H1 (cell line): ENCODE measurements around the gene ASPA. TPM values are rescaled to one million over a fixed set of nuclear protein-coding genes. Genes with fewer than 3 reads are reported as not detected.

ENCODE experiments used
- CBX8 ChIP-seq: fragments of 300-800, 300-1000 bp; sonication (generic); IDR thresholded peaks from 2 replicates; pipeline ENCODE4 v1.7.1; 2016; ENCODE audit warnings: low read depth, low read length, borderline replicate concordance
- CREB1 ChIP-seq: IDR thresholded peaks from 2 replicates; pipeline ENCODE4 v1.6.1; 2012; ENCODE audit warnings: inconsistent platforms
- JUND ChIP-seq: IDR thresholded peaks from 2 replicates; pipeline ENCODE4 v1.6.1; 2011; ENCODE audit warnings: mild to moderate bottlenecking, improper control_type of control experiment, low read length
- RBBP5 ChIP-seq: IDR thresholded peaks from 2 replicates; pipeline ENCODE4 v1.7.1; 2012; ENCODE audit warnings: low read depth, mild to moderate bottlenecking, inconsistent platforms, low read length, moderate library complexity, borderline replicate concordance
- SP1 ChIP-seq: IDR thresholded peaks from 2 replicates; pipeline ENCODE4 v1.6.1; 2011; ENCODE audit warnings: low read depth, low read length
- TAF1 ChIP-seq: IDR thresholded peaks from 2 replicates; pipeline ENCODE4 v1.6.1; 2011; ENCODE audit warnings: mild to moderate bottlenecking, low read depth, low read length
- TBP ChIP-seq: IDR thresholded peaks from 2 replicates; pipeline ENCODE4 v1.6.1; 2011; ENCODE audit warnings: low read depth, low read length, improper control_type of control experiment
- polyA plus RNA-seq, 7 experiments: library from polyadenylated mRNA; depleted of rRNA in 3 of 7; stranded (reverse) in 5 of 7; unstranded in 2 of 7; fragments of >200 nt in 5 of 7; fragments of 200-250 nt in 2 of 7; gene quantifications; 1 replicate in 5 of 7; 2 replicates in 1 of 7; 4 replicates in 1 of 7; pipeline versions ENCODE4 v1.2.1 to v1.2.3, GENCODE V29; 2011 to 2013; ENCODE audit warnings: missing spikeins in 2 of 7, mixed read lengths in 2 of 7
- total RNA-seq: library from RNA; stranded (reverse); fragmentation: NEBNext Ultra II Directional; extraction: Animal tissue kit (Norgen Biotek cat#: 25700); gene quantifications from 2 replicates; pipeline ENCODE4 v1.2.1, GENCODE V29; 2021
- TF ChIP-seq, protein P1 (sequence below): fragments of 300-600 bp; sonication (generic); IDR thresholded peaks from 2 replicates; pipeline ENCODE4 v1.7.1; 2012; ENCODE audit warnings: low read length, moderate library complexity, mild to moderate bottlenecking, inconsistent platforms; ENCODE audit not compliant: insufficient replicate concordance
- TF ChIP-seq, protein P2 (sequence below), 3 experiments: IDR thresholded peaks; 1 replicate in 2 of 3; 2 replicates in 1 of 3; pipeline versions ENCODE4 v1.5.1 to v1.6.1; 2011; ENCODE audit warnings: low read length in 3 of 3, mild to moderate bottlenecking in 3 of 3, inconsistent platforms in 2 of 3, low read depth in 1 of 3, moderate library complexity in 1 of 3; ENCODE audit not compliant: insufficient read depth in 1 of 3; ENCODE audit errors: control extremely low read depth in 1 of 3

Gene ASPA
- total and polyA plus RNA-seq, 2 of the 8 experiments (the other 6 are each of a cell fraction or from before 2014, with no cell fraction given): 0.03 TPM; not detected in 1

DNA sequence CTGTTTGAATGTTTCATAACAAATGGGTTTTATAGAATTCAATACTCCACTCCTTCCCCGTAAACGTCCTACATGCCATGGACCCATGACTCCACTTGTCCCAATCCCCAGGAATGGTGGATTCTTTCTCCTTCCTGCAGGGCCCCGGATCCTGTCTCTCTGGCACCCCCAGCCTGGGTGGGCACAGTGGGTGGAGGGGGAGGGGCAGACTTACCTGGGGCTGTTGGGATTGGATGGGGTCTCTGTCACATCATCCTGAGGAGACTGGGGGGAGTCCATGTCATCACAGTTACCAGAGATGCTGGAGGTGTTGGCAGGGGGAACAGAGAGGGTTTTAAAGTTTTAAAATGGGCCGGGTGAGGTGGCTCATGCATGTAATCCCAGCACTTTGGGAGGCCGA is 68.6 kb downstream of the ASPA start (continued):
- TF ChIP-seq, protein P1, sequence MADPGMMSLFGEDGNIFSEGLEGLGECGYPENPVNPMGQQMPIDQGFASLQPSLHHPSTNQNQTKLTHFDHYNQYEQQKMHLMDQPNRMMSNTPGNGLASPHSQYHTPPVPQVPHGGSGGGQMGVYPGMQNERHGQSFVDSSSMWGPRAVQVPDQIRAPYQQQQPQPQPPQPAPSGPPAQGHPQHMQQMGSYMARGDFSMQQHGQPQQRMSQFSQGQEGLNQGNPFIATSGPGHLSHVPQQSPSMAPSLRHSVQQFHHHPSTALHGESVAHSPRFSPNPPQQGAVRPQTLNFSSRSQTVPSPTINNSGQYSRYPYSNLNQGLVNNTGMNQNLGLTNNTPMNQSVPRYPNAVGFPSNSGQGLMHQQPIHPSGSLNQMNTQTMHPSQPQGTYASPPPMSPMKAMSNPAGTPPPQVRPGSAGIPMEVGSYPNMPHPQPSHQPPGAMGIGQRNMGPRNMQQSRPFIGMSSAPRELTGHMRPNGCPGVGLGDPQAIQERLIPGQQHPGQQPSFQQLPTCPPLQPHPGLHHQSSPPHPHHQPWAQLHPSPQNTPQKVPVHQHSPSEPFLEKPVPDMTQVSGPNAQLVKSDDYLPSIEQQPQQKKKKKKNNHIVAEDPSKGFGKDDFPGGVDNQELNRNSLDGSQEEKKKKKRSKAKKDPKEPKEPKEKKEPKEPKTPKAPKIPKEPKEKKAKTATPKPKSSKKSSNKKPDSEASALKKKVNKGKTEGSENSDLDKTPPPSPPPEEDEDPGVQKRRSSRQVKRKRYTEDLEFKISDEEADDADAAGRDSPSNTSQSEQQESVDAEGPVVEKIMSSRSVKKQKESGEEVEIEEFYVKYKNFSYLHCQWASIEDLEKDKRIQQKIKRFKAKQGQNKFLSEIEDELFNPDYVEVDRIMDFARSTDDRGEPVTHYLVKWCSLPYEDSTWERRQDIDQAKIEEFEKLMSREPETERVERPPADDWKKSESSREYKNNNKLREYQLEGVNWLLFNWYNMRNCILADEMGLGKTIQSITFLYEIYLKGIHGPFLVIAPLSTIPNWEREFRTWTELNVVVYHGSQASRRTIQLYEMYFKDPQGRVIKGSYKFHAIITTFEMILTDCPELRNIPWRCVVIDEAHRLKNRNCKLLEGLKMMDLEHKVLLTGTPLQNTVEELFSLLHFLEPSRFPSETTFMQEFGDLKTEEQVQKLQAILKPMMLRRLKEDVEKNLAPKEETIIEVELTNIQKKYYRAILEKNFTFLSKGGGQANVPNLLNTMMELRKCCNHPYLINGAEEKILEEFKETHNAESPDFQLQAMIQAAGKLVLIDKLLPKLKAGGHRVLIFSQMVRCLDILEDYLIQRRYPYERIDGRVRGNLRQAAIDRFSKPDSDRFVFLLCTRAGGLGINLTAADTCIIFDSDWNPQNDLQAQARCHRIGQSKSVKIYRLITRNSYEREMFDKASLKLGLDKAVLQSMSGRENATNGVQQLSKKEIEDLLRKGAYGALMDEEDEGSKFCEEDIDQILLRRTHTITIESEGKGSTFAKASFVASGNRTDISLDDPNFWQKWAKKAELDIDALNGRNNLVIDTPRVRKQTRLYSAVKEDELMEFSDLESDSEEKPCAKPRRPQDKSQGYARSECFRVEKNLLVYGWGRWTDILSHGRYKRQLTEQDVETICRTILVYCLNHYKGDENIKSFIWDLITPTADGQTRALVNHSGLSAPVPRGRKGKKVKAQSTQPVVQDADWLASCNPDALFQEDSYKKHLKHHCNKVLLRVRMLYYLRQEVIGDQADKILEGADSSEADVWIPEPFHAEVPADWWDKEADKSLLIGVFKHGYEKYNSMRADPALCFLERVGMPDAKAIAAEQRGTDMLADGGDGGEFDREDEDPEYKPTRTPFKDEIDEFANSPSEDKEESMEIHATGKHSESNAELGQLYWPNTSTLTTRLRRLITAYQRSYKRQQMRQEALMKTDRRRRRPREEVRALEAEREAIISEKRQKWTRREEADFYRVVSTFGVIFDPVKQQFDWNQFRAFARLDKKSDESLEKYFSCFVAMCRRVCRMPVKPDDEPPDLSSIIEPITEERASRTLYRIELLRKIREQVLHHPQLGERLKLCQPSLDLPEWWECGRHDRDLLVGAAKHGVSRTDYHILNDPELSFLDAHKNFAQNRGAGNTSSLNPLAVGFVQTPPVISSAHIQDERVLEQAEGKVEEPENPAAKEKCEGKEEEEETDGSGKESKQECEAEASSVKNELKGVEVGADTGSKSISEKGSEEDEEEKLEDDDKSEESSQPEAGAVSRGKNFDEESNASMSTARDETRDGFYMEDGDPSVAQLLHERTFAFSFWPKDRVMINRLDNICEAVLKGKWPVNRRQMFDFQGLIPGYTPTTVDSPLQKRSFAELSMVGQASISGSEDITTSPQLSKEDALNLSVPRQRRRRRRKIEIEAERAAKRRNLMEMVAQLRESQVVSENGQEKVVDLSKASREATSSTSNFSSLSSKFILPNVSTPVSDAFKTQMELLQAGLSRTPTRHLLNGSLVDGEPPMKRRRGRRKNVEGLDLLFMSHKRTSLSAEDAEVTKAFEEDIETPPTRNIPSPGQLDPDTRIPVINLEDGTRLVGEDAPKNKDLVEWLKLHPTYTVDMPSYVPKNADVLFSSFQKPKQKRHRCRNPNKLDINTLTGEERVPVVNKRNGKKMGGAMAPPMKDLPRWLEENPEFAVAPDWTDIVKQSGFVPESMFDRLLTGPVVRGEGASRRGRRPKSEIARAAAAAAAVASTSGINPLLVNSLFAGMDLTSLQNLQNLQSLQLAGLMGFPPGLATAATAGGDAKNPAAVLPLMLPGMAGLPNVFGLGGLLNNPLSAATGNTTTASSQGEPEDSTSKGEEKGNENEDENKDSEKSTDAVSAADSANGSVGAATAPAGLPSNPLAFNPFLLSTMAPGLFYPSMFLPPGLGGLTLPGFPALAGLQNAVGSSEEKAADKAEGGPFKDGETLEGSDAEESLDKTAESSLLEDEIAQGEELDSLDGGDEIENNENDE: no peak
- TF ChIP-seq TAF1 (no peak), RBBP5 (no peak), CBX8 (no peak), CREB1 (no peak), JUND (no peak), SP1 (no peak), TBP (no peak)
- TF ChIP-seq, protein P2, sequence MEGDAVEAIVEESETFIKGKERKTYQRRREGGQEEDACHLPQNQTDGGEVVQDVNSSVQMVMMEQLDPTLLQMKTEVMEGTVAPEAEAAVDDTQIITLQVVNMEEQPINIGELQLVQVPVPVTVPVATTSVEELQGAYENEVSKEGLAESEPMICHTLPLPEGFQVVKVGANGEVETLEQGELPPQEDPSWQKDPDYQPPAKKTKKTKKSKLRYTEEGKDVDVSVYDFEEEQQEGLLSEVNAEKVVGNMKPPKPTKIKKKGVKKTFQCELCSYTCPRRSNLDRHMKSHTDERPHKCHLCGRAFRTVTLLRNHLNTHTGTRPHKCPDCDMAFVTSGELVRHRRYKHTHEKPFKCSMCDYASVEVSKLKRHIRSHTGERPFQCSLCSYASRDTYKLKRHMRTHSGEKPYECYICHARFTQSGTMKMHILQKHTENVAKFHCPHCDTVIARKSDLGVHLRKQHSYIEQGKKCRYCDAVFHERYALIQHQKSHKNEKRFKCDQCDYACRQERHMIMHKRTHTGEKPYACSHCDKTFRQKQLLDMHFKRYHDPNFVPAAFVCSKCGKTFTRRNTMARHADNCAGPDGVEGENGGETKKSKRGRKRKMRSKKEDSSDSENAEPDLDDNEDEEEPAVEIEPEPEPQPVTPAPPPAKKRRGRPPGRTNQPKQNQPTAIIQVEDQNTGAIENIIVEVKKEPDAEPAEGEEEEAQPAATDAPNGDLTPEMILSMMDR (IDR thresholded peaks at IDR 0.05; ENCODE audit: control extremely low read depth in 1 of 3, insufficient read depth in 1 of 3, low read depth in 1 of 3, low read length in 3 of 3): no peak
